GM21619 (cell line): ENCODE measurements around the gene NEB.

ENCODE experiments used
- ATAC-seq: cut with Tn5 transposase; IDR thresholded peaks from one replicate; pipeline ENCODE4 v1.9.1; 2021; ENCODE audit not compliant: unreplicated experiment

NEB gene

DNA sequence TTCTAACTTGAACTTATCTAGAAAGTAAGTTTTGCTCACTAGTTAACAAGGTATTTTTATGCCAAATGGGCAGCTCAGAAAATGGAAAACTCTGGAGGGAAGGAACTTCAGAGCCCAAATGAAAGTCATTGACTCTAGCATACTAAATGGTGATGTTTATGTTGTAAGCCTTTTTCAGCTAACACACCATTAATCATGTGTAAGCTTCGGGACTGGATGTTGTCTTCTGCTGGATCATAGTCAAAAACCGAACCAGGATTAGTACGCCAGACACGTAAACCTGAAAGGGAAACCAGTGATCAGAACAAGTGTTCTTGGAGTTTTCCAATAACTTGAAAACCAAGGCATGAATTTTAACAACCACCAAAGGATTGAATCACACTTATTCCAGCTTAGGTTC, 242.8 kb downstream of the NEB start:
- no peak for ATAC-seq

- ATAC-seq, result no peak
These were observed 244.0 kb downstream of the NEB start for GRCh38 chr2:151490276-151490675.

GRCh38 chr2:151486053-151486452, 248.2 kb downstream of the NEB start:
- ATAC-seq, result no peak

- no peak for ATAC-seq
These were observed 250.2 kb downstream of the NEB start for GRCh38 chr2:151484100-151484499.

DNA sequence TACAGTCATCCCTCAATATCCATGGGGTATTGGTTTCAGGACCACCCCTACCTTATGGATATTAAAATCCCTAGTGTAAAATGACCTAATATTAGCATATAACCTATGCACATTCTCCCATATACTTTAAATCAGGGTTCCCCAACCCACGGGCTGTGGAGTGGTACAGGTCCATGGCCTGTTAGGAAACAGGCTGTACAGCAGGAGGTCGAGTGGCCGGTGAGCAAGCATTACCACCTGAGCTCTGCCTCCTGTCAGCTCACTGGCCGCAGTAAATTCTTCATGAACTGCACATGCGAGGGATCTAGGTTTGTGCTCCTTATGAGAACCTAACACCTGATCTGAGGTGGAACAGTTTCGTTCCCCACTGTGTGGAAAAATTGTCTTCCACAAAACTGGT, 250.7 kb downstream of the NEB start:
- ATAC-seq, result no peak

DNA sequence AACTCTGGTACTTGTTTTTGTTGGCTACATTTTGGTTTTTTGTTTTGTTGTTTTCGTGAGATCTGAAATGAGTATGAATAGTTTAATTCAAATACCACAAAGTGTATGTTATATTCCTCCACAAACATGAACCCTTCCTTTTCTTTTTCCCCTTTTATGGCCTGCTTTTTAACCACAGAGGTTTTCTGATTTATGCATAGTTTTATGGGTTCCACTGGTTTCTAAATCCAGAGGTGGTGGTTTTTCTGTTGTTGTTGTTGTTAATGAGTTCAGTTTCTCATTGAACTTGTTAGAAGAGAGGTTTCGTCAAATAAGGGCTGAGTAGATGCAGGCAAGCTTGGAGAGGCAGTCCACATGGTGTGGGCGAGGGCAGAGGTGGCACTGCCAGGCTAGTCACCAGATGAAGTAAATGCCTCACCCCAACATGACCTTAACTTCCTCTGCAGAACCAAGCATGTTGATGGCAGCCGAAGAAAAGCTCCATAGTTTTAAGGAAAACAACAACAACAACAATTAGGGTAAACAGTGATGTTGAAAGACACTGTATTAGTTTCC, 252.0 kb downstream of the NEB start:
- ATAC-seq, result no peak

GRCh38 chr2:151481744-151482143, 252.5 kb downstream of the NEB start:
- ATAC-seq, result no peak

DNA sequence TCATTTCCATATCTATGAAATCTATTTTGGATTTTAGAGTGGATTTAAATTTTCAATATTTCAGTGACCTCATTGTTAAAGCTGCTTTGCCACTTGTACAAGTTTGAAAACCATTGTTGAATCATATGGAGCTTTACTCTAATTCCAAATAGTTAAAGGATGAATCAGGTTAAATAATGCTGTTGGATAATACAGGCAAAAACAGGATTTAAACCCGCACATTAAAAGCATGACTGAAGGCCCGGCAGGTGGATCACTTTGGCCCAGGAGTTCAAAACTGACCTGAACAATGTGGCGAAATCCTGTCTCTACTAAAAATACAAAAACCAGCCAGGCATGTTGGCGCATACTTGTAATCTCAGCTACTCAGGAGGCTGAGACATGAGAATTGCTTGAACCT, 256.3 kb downstream of the NEB start:
- ATAC-seq, result no peak

DNA sequence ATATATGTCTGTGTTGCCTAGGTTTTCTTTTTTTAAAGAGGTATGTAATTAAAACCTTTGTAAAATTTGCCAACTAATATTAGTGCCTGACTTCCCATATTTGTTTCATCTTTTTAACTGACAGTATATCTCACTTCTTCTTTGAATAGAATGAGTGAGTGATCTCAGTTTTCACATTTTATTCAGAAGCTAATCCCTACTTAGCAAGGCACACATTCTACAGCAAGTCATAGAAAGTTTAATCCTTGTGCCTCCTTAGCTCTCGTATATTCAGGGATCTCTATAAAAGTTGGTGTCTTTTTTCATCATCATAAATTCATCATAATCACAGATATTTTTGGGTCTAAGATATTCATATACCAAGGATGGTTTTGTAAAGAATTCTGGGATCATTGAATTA, 258.0 kb downstream of the NEB start:
- no peak for ATAC-seq

DNA sequence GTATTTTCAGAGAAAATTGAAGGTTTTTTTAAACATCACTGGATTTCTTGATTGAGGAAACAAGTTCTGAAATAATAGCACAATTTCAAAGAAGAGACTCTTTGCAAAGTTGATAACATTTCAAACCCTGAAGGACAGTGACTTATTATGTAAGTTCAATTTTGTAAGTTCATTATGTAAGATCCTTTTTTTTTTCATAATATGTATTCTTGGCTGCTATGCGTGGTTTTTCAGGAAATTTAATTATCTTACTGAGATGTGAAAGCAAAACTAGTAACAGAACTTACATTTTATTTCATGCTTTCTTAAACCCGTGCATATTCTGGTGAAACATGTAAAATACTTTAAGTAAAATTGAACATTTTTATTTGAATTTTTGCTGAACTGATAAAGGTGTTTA, 259.2 kb downstream of the NEB start:
- no peak for ATAC-seq

GRCh38 chr2:151472966-151473365, 261.3 kb downstream of the NEB start:
- no peak for ATAC-seq

DNA sequence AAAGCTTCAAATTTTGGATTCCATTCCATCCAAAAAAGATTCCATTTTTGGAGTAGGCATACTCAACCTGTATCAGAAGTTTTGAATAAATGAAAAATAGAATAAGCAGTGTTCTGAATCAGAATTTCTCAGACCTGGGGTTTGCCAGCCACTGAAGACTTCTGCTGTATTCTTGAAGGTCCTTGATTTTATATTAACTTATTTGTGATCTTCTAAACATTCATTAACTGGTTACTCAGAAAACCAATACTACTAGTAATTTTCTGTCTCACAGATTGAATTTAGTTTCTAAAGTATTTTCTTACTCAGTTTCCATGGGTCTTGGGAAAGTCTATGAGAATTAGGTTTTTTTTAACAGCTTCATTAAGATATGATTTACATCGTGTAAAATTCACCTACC, 263.7 kb downstream of the NEB start:
- ATAC-seq, result no peak

GRCh38 chr2:151465771-151466170, 268.5 kb downstream of the NEB start:
- no peak for ATAC-seq

DNA sequence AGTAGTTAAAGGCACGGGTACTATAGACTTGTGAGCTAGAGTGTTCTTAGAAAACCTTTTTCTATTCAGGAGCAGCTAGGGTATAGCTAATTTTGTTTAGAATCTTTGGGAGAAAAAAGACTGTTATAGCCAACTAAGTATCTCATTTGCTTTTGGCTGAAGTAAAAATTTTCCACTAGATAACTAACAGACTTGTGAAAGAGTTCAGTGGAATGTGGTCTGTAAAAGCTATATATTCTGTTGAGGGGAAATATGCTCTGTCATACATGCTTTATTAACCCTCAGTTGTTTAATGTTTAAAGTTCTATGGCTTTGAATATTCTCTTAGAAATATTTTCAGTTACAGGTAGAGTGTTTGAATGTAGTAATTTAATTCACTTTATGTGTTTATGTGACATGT, 274.9 kb downstream of the NEB start:
- no peak for ATAC-seq

DNA sequence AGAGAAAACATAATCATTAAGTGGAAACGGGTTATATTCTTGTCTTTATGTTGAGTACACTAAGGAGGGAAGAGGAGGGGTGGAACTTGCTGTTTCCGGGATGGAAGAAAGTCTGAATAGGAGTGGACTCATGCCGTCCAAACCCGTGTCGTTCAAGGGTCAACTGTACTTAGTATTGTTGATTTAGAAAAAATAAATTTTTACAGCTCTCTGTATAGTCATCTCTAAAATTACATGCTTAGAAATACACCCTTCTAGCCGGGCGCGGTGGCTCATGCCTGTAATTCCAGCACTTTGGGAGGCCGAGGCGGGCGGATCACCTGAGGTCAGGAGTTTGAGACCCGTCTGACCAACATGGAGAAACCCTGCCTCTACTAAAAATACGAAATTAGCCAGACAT, 295.1 kb downstream of the NEB start:
- no peak for ATAC-seq

DNA sequence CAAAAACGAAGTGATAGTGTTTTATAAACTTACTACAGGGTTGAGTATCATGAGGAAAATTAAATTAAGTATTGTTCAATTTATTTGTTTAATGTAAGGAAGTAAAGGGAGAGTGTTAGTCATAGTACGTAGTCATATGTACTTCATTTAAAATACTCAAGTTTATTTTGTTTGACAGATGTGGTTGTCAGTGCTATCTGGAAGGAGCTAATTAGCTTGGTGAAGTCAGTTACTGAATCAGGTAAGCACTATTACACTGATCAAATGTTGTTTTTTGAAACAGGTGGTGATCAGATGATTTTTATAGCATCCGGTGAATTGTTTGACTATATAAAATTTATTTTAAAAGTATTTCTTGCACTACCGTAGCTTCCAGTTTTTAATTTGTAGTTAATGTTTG, 295.8 kb downstream of the NEB start:
- ATAC-seq, result no peak

DNA sequence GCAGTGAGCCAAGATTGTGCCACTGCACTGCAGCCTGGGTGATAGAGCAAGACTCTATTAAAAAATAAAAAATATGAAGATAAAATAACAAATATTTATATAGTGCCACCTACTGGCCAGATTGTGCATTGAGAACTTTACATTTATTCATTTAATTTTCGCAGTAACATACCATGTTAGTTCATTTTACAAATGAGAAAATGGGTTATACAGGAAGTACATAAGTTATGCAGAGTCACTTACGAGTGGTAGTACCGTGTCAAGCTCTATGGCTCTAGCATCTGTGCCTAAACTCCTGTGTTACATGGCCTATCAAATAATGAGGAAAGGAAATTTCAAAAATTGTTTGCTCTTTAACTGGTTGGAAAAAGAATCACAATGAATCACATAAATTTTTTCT, 296.6 kb downstream of the NEB start:
- no peak for ATAC-seq
